NCI-H82 (cell line): ENCODE data around the gene ENG.

Experiments
- DNase-seq: peaks from one replicate; lab custom pipeline; 2025; lab: John Stamatoyannopoulos, UW

The ENG gene

GRCh38 chr9:127814619-127815511 is 39.6 kb downstream of the ENG start:
- no peak for DNase-seq

DNA sequence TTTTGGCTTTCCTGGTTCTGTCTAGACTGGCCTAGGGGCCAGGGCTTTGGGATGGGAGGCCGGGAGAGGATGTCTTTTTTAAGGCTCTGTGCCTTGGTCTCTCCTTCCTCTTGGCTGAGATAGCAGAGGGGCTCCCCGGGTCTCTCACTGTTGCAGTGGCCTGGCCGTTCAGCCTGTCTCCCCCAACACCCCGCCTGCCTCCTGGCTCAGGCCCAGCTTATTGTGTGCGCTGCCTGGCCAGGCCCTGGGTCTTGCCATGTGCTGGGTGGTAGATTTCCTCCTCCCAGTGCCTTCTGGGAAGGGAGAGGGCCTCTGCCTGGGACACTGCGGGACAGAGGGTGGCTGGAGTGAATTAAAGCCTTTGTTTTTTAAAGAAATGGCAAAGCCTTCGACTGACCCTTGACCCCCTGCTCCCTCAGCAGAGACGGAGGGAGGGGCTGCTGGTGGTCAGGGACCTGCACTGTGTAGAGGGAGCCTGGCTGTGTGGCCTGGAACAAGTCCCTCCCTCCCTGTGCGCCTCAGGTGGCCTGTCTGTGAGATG is 40.7 kb downstream of the ENG start:
- no peak for DNase-seq

- DNase-seq = no peak
These were observed 41.4 kb downstream of the ENG start for GRCh38 chr9:127812936-127813675.

DNA sequence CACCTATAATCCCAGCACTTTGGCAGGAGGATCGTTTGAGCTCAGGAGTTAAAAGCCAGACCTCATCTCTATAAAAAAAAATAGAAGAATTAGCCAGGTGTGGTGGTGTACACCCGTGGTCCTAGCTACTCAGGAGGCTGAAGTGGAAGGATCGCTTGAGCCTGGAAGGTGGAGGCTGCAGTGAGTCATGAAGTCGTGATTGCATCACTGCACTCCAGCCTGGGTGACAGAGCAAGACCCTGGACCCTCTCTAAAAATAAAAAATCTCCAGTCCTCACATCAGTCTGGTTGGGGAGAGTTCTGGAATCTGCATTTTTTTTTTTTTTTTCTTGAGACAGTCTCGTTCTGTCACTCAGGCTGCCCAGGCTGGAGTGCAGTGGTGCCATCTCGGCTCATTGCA is 42.4 kb downstream of the ENG start:
- no peak for DNase-seq

GRCh38 chr9:127810378-127811187 is 43.9 kb downstream of the ENG start:
- no peak for DNase-seq

DNA sequence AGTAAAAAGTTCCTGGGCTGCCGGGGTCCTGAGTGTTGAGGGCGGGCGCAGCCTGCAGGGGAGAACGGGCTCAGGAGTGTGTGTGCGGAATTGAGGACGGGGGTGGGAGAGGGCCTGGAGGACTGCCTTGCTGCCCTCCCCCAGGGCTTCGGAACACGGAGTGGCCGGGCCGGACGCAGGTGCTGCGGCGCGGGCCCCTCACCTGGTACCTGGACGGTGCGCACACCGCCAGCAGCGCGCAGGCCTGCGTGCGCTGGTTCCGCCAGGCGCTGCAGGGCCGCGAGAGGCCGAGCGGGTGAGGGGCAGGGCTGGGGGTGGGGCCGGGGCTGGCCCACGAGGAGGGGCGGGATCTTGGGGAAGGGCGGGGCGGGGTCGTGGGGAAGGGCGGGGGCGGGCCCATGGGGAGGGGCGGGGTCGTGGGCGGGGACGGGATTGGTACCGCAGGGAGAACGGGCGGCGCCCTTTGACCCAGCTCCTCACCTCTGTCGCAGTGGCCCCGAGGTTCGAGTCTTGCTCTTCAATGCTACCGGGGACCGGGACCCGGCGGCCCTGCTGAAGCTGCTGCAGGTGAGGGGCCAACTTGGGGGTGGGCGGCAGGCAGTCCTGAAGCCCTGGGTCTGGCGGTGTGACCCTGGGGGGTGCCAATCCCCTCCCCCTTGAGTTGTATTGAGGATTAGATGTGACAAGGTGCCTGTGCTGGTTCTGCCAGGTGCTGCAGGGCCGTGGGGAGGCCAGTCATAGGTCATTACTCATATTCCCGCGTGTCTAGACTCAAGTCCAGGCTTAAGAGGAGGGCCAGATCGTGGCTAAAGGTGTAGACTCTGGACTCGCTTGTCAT is 44.7 kb downstream of the ENG start:
- peak; percentile 36 for DNase-seq

- DNase-seq = no peak
These were observed 45.4 kb downstream of the ENG start for GRCh38 chr9:127809002-127809539.

DNA sequence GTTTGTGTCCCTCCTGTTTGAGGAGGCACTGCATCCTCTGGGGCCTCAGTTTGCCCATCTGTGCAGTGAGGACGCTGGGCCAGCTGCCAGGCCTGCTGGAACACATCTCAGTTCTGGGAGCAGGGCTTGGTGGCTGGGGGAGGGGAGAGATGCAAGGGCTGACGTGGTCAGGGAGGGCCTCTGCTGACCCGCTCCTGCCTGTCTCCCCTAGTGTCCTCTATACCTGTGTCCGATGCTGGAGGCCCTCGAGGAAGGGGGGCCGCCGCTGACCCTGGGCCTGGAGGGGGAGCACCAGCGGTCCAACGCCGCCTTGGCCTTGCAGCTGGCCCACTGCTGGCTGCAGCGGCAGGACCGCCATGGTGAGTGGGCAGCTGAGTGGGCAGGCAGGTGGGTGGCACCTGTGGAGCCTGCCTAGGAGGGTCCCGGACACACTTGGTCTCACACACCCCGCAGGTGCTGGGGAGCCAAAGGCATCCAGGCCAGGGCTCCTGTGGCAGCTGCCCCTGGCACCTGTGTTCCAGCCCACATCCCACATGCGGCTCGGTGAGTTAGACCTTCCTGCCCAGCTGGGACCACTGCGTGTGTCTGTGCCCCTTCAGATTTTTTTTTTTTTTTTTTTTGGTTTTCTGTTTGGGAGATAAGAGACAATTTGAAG is 46.0 kb downstream of the ENG start:
- DNase-seq = no peak

DNA sequence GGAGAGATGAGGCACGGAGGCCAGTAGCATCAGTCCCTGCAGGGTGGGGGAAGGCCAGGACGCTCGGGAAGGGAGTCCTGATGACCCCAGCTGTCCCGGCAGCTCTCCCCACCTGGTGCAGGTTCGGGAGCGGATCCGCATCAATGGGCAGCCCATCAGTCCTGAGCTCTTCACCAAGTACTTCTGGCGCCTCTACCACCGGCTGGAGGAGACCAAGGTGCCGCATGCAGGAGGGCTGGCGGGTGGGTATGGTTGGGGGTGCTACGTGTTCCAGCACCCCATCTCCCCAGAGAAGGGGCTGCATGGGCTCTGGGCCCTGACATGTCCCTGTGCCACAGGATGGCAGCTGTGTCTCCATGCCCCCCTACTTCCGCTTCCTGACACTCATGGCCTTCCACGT is 47.6 kb downstream of the ENG start:
- no peak for DNase-seq

DNA sequence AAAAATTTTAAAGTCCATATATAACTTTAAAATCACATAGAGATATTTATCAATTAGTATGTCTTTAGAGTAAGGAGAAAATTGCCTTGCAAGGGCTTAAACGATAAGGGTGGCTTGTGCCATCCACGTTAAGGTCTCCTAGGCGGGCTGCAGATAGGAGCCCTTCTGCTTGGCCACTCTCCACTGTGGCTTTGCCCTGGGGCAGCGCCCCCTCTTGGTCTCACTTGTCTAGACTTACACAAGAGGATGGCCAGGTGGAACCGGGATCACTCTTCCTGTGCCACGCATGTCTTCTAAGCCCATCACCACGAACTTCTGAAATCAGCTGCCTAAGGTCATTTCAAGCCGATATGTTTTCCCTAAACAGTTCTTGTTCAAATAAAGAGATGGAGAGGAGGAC is 48.8 kb downstream of the ENG start:
- DNase-seq = peak; percentile 73

DNA sequence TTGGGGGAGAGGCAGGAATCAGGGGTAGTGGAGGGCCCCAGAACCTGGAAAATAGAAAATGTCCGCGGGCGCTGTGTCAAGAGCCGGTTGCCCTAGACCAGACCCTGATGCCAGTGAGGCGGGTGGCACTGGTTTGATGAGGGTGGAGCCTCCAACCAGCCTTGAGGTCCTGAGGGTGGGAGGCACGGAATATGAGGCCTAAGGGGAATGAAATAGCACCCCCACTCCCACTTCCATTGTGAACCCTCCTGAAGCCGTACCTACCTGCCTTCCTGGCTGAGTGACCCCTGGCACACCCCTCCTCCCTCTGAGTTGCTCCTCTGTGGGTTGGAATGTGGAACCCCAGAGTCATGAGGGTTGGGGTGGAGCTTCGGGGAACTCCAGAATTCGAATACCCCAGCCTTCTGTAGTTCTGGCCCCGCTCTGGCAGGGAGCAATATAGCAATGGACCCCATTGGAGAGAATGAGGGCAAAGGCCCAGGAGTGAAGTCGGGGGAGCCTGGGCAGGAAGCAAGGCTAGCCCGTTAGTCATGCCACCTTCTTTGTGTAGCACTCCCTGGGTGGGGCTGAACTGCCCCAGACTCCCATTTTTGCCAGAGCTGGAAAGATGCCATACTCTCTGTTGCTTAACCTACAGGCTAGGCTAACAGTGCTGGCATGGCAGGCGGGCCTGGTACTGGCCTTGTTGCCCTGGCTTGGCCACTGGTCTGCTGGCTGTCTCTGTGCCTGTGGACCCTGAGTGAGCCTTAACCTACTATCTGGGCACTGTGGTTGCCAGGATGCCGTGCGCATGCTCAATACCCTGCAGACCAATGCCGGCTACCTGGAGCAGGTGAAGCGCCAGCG is 50.7 kb downstream of the ENG start:
- DNase-seq = no peak

- peak; percentile 91 for DNase-seq
These were observed 51.6 kb downstream of the ENG start, which contains the start of gene FPGS for GRCh38 chr9:127802576-127803443. Gene FPGS, plus strand, starts transcription at chr9:127802882. Its CDS starts 43 bp downstream, at chr9:127802925.

DNA sequence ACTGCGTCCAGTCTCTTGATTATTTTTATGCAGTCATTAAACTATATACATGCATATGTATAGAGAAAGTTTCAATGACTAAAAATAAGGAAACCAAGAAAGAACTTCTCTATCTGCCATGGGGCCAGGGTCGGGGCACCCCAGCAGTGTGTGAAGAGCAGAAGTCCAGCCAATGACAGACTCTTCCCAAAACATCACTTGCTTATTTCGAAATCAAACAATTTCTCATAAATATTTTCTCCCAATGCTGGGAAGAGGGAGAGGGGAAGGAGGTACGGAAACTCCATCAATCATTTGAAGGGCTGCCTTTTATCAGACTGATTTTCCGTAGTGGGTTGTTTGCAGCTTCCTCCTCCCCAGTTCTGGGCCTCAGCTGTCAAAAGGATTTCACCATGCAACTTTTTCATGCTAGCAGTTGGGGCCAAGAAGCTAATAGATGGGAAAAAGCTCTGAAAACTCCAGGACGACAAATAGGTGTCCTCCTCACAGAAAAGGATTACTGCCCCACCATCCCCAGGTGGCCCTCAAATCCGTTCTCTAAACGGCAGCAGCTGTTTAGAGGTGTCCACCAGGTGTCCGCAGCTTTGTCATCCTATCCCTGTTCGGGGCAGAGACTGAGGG is 52.4 kb downstream of the ENG start:
- DNase-seq = no peak

DNA sequence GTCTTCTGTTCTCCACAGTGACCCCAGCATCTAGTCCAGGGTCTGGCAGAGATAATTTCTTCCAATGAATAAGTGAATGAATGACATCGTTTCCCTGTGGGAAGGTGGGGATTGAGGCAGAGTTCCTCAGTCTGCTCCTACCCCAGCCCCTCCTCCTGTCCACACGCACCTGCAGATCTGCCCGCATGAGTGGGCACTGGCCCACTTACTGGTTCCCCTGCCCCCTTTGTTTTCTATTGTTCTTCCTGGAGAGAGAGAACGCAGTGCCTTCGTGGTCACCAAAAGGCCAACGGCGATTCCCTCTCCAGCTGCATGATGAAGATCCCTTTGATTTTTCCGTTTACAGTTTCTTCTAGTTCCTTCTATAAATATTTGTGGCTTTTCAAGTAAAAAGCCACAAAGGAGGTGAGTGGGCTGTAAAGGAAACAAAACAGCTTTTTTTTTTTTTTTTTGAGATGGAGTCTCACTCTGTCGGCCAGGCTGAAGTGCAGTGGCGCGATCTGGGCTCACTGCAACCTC is 57.5 kb downstream of the ENG start:
- no peak for DNase-seq

- no peak for DNase-seq
These were observed 58.1 kb downstream of the ENG start for GRCh38 chr9:127796225-127796813.

DNA sequence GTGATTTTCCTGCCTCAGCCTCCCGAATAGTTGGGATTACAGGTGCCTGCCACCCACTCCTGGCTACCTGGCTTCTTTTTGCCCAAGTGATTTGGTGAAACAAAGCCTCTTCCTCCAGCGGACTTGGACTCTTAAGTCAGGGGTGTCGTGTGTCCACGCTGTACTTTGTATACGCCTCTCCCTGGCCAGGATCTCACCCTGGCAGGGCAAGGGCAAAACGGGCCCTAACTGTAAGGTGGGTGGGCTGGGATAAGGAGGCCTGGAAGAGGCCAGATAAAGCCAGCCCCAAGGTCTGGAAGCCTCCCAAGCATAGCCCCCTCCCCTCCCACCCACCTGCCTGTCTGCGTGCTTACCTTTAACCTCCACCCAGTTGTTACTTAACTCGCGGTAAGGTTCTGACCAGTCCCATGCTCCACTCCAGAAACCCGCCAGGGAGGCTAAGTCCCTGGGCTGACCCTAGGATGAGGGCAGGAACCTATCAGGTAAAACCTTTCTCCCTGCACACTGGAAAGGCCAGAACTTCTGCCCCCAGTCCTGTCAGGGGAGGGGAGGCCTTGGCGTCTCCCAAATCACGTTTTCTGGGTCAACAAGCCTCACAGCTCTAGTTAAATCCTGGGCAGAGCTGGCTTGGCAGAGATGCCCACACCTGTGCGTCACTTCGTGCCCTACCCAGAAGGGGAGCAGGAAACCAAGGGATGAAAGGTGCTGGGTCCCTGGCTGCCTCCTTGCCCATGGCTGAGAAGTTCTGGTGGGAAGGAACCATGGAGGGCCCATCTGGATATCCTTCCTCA is 60.3 kb downstream of the ENG start:
- no peak for DNase-seq
